K562 (cell line): ENCODE measurements around the gene CDKN1B. TPM values are rescaled to one million over a fixed set of nuclear protein-coding genes. Genes with fewer than 3 reads are reported as not detected.

ENCODE experiments used
- CHAMP1 ChIP-seq: fragments of 450-650 bp; IDR thresholded peaks from 2 replicates; pipeline ENCODE4 v1.6.1; 2016; ENCODE audit warnings: mild to moderate bottlenecking
- HLTF ChIP-seq: fragments of 450-650 bp; IDR thresholded peaks from 2 replicates; pipeline ENCODE4 v1.6.1; 2016
- HNRNPUL1 ChIP-seq: fragments of 200-400 bp; formaldehyde crosslinking; IDR thresholded peaks from 2 replicates; pipeline ENCODE4 v1.6.1; 2017; ENCODE audit warnings: low read length
- JUN ChIP-seq, 2 experiments: sonication (generic) in 1 of 2; formaldehyde crosslinking in 1 of 2; IDR thresholded peaks; 2 replicates each; pipeline versions ENCODE4 v1.6.1 to v1.8.0; 2012 to 2022; ENCODE audit warnings: borderline replicate concordance in 2 of 2, mild to moderate bottlenecking in 2 of 2, improper control_type of control experiment in 1 of 2, low read depth in 1 of 2, low read length in 1 of 2, missing genetic modification reagents in 1 of 2
- MCM5 ChIP-seq: fragments of 450-650 bp; IDR thresholded peaks from 2 replicates; pipeline ENCODE4 v1.6.1; 2016; ENCODE audit warnings: low read depth
- NCOA2 ChIP-seq, 2 experiments: fragments of 450-650 bp; IDR thresholded peaks; 2 replicates each; pipeline ENCODE4 v1.6.1; 2018; ENCODE audit warnings: mild to moderate bottlenecking in 2 of 2, moderate library complexity in 1 of 2; ENCODE audit not compliant: partially characterized antibody in 2 of 2
- RB1 ChIP-seq: fragments of 450-650 bp; IDR thresholded peaks from 2 replicates; pipeline ENCODE4 v1.6.1; 2017; ENCODE audit warnings: low read depth, mild to moderate bottlenecking
- RBM22 ChIP-seq: fragments of 200-400 bp; formaldehyde crosslinking; IDR thresholded peaks from 2 replicates; pipeline ENCODE4 v1.6.1; 2018; ENCODE audit warnings: low read length, low read depth; ENCODE audit not compliant: poor library complexity, severe bottlenecking
- ZFP1 ChIP-seq: fragments of 450-650 bp; formaldehyde crosslinking; IDR thresholded peaks from 2 replicates; pipeline ENCODE4 v1.4.0; 2020; ENCODE audit warnings: mild to moderate bottlenecking, mixed read lengths
- ZNF184 ChIP-seq: sonication (generic); formaldehyde crosslinking; IDR thresholded peaks from 2 replicates; pipeline ENCODE4 v1.5.0; 2020; ENCODE audit warnings: missing genetic modification reagents
- ZNF592 ChIP-seq: fragments of 450-650 bp; IDR thresholded peaks from 2 replicates; pipeline ENCODE4 v1.6.1; 2017; ENCODE audit warnings: antibody characterized with exemption, mild to moderate bottlenecking
- polyA plus RNA-seq, 8 experiments: library from polyadenylated mRNA; depleted of rRNA in 4 of 8; stranded (reverse) in 5 of 8; unstranded in 3 of 8; fragments of >200 nt; fragmentation: Nextera tagmentation in 2 of 8; fragmentation: Illumina TruSeq in 1 of 8; extraction: Ambion mirVana in 2 of 8; extraction: Trizol in 1 of 8; gene quantifications; 2 replicates each; pipeline versions ENCODE4 v1.2.1 to v1.2.3, GENCODE V29; 2011 to 2014; ENCODE audit warnings: inconsistent platforms in 1 of 8, missing spikeins in 1 of 8
- total RNA-seq, 7 experiments: library from RNA; depleted of rRNA in 6 of 7; stranded (reverse); fragments of >200 nt in 6 of 7; fragmentation: Illumina TruSeq in 2 of 7; extraction: Trizol in 2 of 7; gene quantifications; 2 replicates each; pipeline versions ENCODE4 v1.2.1 to v1.2.3, GENCODE V29; 2011 to 2021; ENCODE audit warnings: low replicate concordance in 1 of 7

CDKN1B gene
- total and polyA plus RNA-seq, 9 of the 15 experiments (the other 6 are each of a cell fraction or from before 2014, with no cell fraction given), result 2.6 to 35.2 (median 15.5) TPM

- TF ChIP-seq CHAMP1 (no peak), HLTF (no peak), ZNF184 (CRISPR knock-in tag) (no peak), MCM5 (no peak), ZFP1 (CRISPR knock-in tag) (no peak), HNRNPUL1 (no peak), RB1 (no peak), RBM22 (no peak), JUN (IDR thresholded peaks at IDR 0.05; ENCODE audit: borderline replicate concordance, low read depth, low read length) (no peak), JUN (CRISPR knock-in tag; IDR thresholded peaks at IDR 0.05; ENCODE audit: borderline replicate concordance) (no peak), ZNF592 (peak; percentile 45), NCOA2 (IDR thresholded peaks at IDR 0.05; ENCODE audit: partially characterized antibody in 2 of 2) (no peak)
Measured at GRCh38 chr12:12715459-12716150, 1.6 kb upstream of the CDKN1B start (continued).
